ENCODE data around the gene ZNF212.

GRCh38 chr7:149225656-149226055, 13.8 kb upstream of the ZNF212 start:
- TF ChIP-seq CTCF (IDR thresholded peaks at IDR 0.05) = no peak
- TF ChIP-seq POLR2A (IDR thresholded peaks at IDR 0.05) = no peak
